ENCODE results near the gene RBBP8NL. TPM values are rescaled to one million over a fixed set of nuclear protein-coding genes. Genes with fewer than 3 reads are reported as not detected.

Gene RBBP8NL
- total and polyA plus RNA-seq, 9 of the 15 experiments (the other 6 are each of a cell fraction or from before 2014, with no cell fraction given) = not detected

- no peaks in the 10 kb centered on the region for H3K36me3 ChIP-seq (ENCODE audit: control insufficient read depth, insufficient read depth, low read length)
- H3K9me3 ChIP-seq (replicated peaks; ENCODE audit: control insufficient read depth, insufficient read depth, low read depth, low read length) = no peaks in the 10 kb centered on the region
- no peak for ATAC-seq
- peaks cover 10 to 50% of the 10 kb centered on the region in 2 experiments; a peak in 4 of 5 replicates for H3K27me3 ChIP-seq (ENCODE audit: control insufficient read depth in 2 of 2, insufficient read depth in 2 of 2, low read length in 2 of 2)
- peak overlapping the region in 1 of 2 experiments; percentile 37; a peak in 1 of 4 replicates for H3K9ac ChIP-seq (ENCODE audit: insufficient read depth in 1 of 2, low read depth in 2 of 2, low read length in 2 of 2)
- H3K9me1 ChIP-seq (ENCODE audit: control insufficient read depth, insufficient read depth, low read length) = peaks cover 3% of the 10 kb centered on the region
- H3K4me1 ChIP-seq (replicated peaks in 1 of 2; ENCODE audit: control insufficient read depth in 2 of 2, insufficient read depth in 2 of 2, low read length in 2 of 2) = peaks cover 8 to 87% of the 10 kb centered on the region in 2 experiments; a peak in 4 of 5 replicates
- H3K4me2 ChIP-seq (ENCODE audit: insufficient read depth, low read length) = no peak overlapping the region
- FAIRE-seq = no peak
- TF ChIP-seq ZNF347 (CRISPR knock-in tag; IDR thresholded peaks at IDR 0.05; ENCODE audit: low read depth) = no peak
- peak; percentile 54; the same call in 1 of the 2 replicates for TF ChIP-seq VEZF1 (CRISPR knock-in tag; IDR thresholded peaks at IDR 0.05)
- no peak overlapping the region for H3K4me3 ChIP-seq
- 9% methylated on average over 9 of the region's 9 CpGs for WGBS (ENCODE audit: insufficient coverage, low coverage, missing lambda C conversion rate)
- POLR2A ChIA-PET = interaction anchor here (0.7 to 1.2 kb wide), 3 partner anchors 10 to 150 kb away, joined by 3 to 5 read pairs (median 4); no protein-coding TSS in a partner anchor
- intact Hi-C loops (cut with micrococcal nuclease) (no loop called here), in situ Hi-C loops (cut with MboI) (loop anchor here (5.0 to 10.0 kb wide), 2 partner anchors 73 to 195 kb away; no protein-coding TSS in a partner anchor)
- 0 out of 2 replicates have a peak, but pooled peaks cover 10% of the 10 kb centered on the region for H4K20me1 ChIP-seq (replicated peaks; ENCODE audit: control insufficient read depth, insufficient read depth, low read length)
- no TSS peak for BruUV-seq (replicated peaks)
- CTCF ChIA-PET (ENCODE audit: low intra/inter-chr PET ratio) = no interaction called here
- H3K27ac ChIP-seq (ENCODE audit: extremely low read depth, low read depth, low read length) = no peak overlapping the region
- no peaks in the 10 kb centered on the region for H3K79me2 ChIP-seq (ENCODE audit: control insufficient read depth, insufficient read depth, low read length)
- DNase-seq (ENCODE audit: extremely low read depth in 1 of 4, low spot score in 3 of 4) = peak in 2 of 4 experiments; percentile 60 to 61
- H2AFZ ChIP-seq (ENCODE audit: low read depth, low read length) = no peak overlapping the region
Observed at GRCh38 chr20:62419759-62420158, 7.6 kb downstream of the RBBP8NL start.

All from K562 (cell line).